Measurements from ENCODE around the gene KCNT2. TPM values are rescaled to one million over a fixed set of nuclear protein-coding genes. Genes with fewer than 3 reads are reported as not detected.
"Not testable (repeated sequence)": the region's sequence is repeated elsewhere in the genome, so short reads cannot be mapped to it uniquely, and the experiment has no call there.

The KCNT2 gene
- total RNA-seq, 4 donors from 2014 or later, result 3.7 to 18.5 (median 6.5) TPM

DNA sequence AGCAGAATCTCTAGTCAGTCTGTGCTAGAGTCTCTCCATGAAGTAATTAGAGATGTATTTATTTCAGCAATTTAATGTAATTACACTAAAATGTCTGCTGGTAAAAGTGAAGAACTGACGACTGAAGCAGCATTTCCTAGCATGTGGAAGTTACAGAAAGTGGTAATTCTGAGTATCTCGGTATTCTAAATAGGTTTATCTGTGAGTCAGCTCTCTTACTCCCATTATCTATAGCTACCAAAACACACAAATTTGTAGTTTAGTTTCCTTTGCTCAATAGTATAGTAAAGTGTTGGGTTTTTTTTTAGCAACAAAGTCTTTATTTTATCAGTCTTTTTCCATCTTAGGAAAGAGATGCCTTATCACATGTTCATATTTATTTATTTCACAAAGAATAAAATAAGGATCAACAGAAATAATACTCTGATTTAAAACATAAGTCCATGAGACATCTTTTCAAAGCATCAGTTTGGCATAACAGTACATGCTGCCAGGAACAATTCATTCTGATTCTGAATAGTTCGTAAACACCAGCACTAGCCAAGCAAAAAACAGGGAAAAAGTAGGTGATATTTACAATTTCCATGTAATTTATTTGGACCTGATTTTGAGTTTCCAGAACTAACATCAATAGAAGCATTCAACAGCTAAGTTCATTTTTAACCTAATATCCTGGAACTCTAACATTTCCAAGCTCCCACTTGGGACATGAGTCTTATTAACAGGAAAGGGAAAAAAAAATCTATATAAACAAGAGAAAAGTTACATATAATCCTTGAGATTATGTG lies 76.3 kb downstream of the KCNT2 start:
- Histone ChIP-seq H3K27me3 (no peaks in the 10 kb centered on the region), H3K27ac (peak overlapping the region; percentile 1 to 24 (median 15)), H3K9me3 (no peaks in the 10 kb centered on the region), H3K4me3 (replicated peaks in 1 of 3) (no peak overlapping the region), H3K36me3 (no peaks in the 10 kb centered on the region), H3K4me1 (no peaks in the 10 kb centered on the region)
- no peak for TF ChIP-seq POLR2A (IDR thresholded peaks at IDR 0.05)
- TF ChIP-seq, protein P1, sequence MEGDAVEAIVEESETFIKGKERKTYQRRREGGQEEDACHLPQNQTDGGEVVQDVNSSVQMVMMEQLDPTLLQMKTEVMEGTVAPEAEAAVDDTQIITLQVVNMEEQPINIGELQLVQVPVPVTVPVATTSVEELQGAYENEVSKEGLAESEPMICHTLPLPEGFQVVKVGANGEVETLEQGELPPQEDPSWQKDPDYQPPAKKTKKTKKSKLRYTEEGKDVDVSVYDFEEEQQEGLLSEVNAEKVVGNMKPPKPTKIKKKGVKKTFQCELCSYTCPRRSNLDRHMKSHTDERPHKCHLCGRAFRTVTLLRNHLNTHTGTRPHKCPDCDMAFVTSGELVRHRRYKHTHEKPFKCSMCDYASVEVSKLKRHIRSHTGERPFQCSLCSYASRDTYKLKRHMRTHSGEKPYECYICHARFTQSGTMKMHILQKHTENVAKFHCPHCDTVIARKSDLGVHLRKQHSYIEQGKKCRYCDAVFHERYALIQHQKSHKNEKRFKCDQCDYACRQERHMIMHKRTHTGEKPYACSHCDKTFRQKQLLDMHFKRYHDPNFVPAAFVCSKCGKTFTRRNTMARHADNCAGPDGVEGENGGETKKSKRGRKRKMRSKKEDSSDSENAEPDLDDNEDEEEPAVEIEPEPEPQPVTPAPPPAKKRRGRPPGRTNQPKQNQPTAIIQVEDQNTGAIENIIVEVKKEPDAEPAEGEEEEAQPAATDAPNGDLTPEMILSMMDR (IDR thresholded peaks at IDR 0.05), result no peak
- intact Hi-C loops (cut with DNase I), result no loop called here
- WGBS, 2 donors, result 75 to 80% methylated on average over 3 of the region's 3 CpGs
- no peak for DNase-seq

GRCh38 chr1:196527919-196528318 lies 80.3 kb downstream of the KCNT2 start:
- H3K4me1 ChIP-seq, result no peaks in the 10 kb centered on the region
- no peaks in the 10 kb centered on the region for H3K27me3 ChIP-seq
- TF ChIP-seq, protein P1 (IDR thresholded peaks at IDR 0.05), result no peak
- TF ChIP-seq POLR2A (IDR thresholded peaks at IDR 0.05), result no peak
- DNase-seq, result no peak
- H3K36me3 ChIP-seq, result no peaks in the 10 kb centered on the region
- WGBS, 2 donors, result 67 to 76% methylated on average over 2 of the region's 2 CpGs
- no peaks in the 10 kb centered on the region for H3K9me3 ChIP-seq
- intact Hi-C loops (cut with DNase I), result no loop called here
- no peak overlapping the region for H3K27ac ChIP-seq
- no peak overlapping the region for H3K4me3 ChIP-seq (replicated peaks in 1 of 3)

DNA sequence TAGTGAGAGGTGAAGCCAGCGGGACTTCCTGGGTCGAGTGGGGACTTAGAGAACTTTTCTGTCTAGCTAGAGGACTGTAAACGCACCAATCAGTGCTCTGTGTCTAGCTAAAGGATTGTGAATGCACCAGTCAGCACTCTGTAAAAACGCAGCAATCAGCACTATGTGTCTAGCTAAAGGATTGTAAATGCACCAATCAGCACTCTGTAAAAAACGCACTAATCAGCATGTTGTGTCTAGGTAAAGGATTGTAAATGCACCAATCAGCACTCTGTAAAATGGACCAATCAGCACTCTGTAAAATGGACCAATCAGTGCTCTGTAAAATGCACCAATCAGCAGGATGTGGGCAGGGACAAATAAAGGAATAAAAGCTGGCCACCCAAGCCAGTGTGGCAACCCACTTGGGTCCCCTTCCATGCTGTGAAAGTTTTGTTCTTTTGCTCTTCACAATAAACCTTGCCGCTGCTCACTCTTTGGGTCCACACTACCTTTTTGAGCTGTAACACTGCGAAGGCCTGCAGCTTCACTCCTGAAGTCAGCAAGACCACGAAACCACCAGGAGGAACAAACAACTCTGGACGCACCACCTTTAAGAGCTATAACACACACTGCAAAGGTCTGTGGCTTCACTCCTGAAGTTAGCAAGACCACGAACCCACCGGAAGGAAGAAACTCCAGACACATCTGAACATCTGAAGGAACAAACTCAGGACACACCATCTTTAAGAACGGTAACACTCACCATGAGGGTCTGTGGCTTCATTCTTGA lies 85.5 kb downstream of the KCNT2 start:
- H3K4me1 ChIP-seq; DNase-seq; intact Hi-C loops (cut with DNase I): not testable (repeated sequence)

GRCh38 chr1:196517193-196517592 lies 91.0 kb downstream of the KCNT2 start:
- intact Hi-C loops (cut with DNase I), result no loop called here
- no peaks in the 10 kb centered on the region for H3K4me1 ChIP-seq

More for the DNA sequence above, 85.5 kb downstream of the KCNT2 start:
- H3K4me3 ChIP-seq (replicated peaks in 1 of 3); H3K9me3 ChIP-seq; H3K27me3 ChIP-seq; H3K36me3 ChIP-seq; H3K27ac ChIP-seq: not testable (repeated sequence)
- 93 to 95% methylated on average over 12 of the region's 12 CpGs for WGBS, 2 donors

GRCh38 chr1:196516373-196516772 lies 91.9 kb downstream of the KCNT2 start:
- WGBS, 2 donors, result 83 to 95% methylated on average over 2 to 3 of the region's 3 CpGs
- H3K4me3 ChIP-seq (replicated peaks in 1 of 3), result no peak overlapping the region
- H3K9me3 ChIP-seq, result no peaks in the 10 kb centered on the region
- H3K27ac ChIP-seq, result no peak overlapping the region
- H3K27me3 ChIP-seq, result no peaks in the 10 kb centered on the region
- DNase-seq, result no peak
- no peak for TF ChIP-seq POLR2A (IDR thresholded peaks at IDR 0.05)
- TF ChIP-seq, protein P1 (IDR thresholded peaks at IDR 0.05), result no peak
- intact Hi-C loops (cut with DNase I), result no loop called here
- no peaks in the 10 kb centered on the region for H3K36me3 ChIP-seq
- H3K4me1 ChIP-seq, result no peaks in the 10 kb centered on the region

More at GRCh38 chr1:196517193-196517592, 91.0 kb downstream of the KCNT2 start:
- H3K4me3 ChIP-seq (replicated peaks in 1 of 3), result no peak overlapping the region
- H3K36me3 ChIP-seq, result no peaks in the 10 kb centered on the region
- H3K27ac ChIP-seq, result no peak overlapping the region
- no peaks in the 10 kb centered on the region for H3K27me3 ChIP-seq
- no peaks in the 10 kb centered on the region for H3K9me3 ChIP-seq
- TF ChIP-seq, protein P1 (IDR thresholded peaks at IDR 0.05), result no peak
- TF ChIP-seq POLR2A (IDR thresholded peaks at IDR 0.05), result no peak
- no peak for DNase-seq

All from thyroid gland (tissue), 4 donors.